ENCODE data around the gene UBXN4.

Gene UBXN4

GRCh38 chr2:135741043-135741394, 636 bp upstream of the UBXN4 start:
- TF ChIP-seq CTCF (IDR thresholded peaks at IDR 0.05; ENCODE audit: insufficient read depth, low read depth, low read length, missing control alignments), result no peak
- no peak for DNase-seq (ENCODE audit: low read depth)
- no peak overlapping the region for H3K4me3 ChIP-seq (ENCODE audit: low read length)

GRCh38 chr2:135742325-135742757, 686 bp downstream of the UBXN4 start:
- DNase-seq (ENCODE audit: low read depth), result peak; percentile 74
- H3K4me3 ChIP-seq (ENCODE audit: low read length), result peak overlapping the region; percentile 81
- no peak for TF ChIP-seq CTCF (IDR thresholded peaks at IDR 0.05; ENCODE audit: insufficient read depth, low read depth, low read length, missing control alignments)

GRCh38 chr2:135743860-135744259, 2.2 kb downstream of the UBXN4 start:
- TF ChIP-seq CTCF (IDR thresholded peaks at IDR 0.05; ENCODE audit: insufficient read depth, low read depth, low read length, missing control alignments), result no peak
- DNase-seq (ENCODE audit: low read depth), result no peak
- peak overlapping the region; percentile 81 for H3K4me3 ChIP-seq (ENCODE audit: low read length)

- peak; percentile 59 for TF ChIP-seq CTCF (IDR thresholded peaks at IDR 0.05; ENCODE audit: insufficient read depth, low read depth, low read length, missing control alignments)
- H3K4me3 ChIP-seq (ENCODE audit: low read length), result no peak overlapping the region
These were observed 3.2 kb downstream of the UBXN4 start for GRCh38 chr2:135744760-135745314.

GRCh38 chr2:135745545-135745944, 3.9 kb downstream of the UBXN4 start:
- H3K4me3 ChIP-seq (ENCODE audit: low read length), result no peak overlapping the region
- DNase-seq (ENCODE audit: low read depth), result peak; percentile 43
- no peak for TF ChIP-seq CTCF (IDR thresholded peaks at IDR 0.05; ENCODE audit: insufficient read depth, low read depth, low read length, missing control alignments)

More at GRCh38 chr2:135744760-135745314, 3.2 kb downstream of the UBXN4 start:
- peak; percentile 88 for DNase-seq (ENCODE audit: low read depth)

- TF ChIP-seq CTCF (IDR thresholded peaks at IDR 0.05; ENCODE audit: insufficient read depth, low read depth, low read length, missing control alignments), result no peak
- no peak for DNase-seq (ENCODE audit: low read depth)
- H3K4me3 ChIP-seq (ENCODE audit: low read length), result no peak overlapping the region
These were observed 13.9 kb downstream of the UBXN4 start for GRCh38 chr2:135755573-135755972.

- DNase-seq (ENCODE audit: low read depth), result no peak
- H3K4me3 ChIP-seq (ENCODE audit: low read length), result no peak overlapping the region
- TF ChIP-seq CTCF (IDR thresholded peaks at IDR 0.05; ENCODE audit: insufficient read depth, low read depth, low read length, missing control alignments), result no peak
These were observed 15.0 kb downstream of the UBXN4 start for GRCh38 chr2:135756692-135757091.

All from epithelial cell of esophagus (primary cell).